Measurements from ENCODE around the gene FBXW8. TPM values are rescaled to one million over a fixed set of nuclear protein-coding genes. Genes with fewer than 3 reads are reported as not detected.

The FBXW8 gene
- total RNA-seq, 1 donor from 2014 or later, result 9.9 TPM

DNA sequence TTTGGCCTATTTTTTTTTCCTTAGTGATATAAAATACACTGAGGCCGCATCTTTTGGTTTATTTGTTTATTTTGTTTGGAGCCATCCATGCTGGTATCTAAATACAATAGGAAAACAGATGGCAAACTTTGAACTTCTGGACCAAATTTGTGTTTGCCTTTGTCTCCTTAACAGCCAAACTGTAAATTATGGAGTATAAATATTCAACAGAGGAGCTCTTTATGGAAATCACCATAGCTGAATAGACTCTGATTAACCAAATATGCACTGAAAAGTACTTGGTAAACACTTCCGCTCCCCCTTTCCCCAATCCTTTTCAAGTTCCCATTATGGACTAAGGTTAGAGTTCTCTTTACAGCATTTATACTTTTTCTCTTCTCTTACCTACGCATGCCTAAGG is 107.9 kb downstream of the FBXW8 start:
- intact Hi-C loops (cut with micrococcal nuclease), result no loop called here

DNA sequence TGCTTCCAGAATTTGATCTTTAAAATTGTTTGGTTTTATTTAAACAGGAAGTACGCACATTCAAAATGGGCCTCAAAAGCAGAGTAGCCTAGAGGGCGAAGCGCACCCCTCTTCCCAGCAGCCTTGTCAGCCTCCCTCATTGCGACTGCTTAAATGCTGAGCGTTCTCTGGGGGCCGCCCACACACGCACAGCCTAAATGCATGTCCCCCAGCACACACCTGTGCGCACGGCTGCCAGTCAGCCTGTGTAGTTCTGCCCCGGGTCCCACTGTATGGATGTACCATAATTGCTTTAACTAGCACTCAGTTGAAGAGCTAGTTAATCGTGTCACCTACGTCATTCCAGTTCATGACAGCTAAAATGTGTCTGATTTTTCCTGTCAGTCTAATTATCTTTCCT is 109.1 kb downstream of the FBXW8 start:
- intact Hi-C loops (cut with micrococcal nuclease), result no loop called here

DNA sequence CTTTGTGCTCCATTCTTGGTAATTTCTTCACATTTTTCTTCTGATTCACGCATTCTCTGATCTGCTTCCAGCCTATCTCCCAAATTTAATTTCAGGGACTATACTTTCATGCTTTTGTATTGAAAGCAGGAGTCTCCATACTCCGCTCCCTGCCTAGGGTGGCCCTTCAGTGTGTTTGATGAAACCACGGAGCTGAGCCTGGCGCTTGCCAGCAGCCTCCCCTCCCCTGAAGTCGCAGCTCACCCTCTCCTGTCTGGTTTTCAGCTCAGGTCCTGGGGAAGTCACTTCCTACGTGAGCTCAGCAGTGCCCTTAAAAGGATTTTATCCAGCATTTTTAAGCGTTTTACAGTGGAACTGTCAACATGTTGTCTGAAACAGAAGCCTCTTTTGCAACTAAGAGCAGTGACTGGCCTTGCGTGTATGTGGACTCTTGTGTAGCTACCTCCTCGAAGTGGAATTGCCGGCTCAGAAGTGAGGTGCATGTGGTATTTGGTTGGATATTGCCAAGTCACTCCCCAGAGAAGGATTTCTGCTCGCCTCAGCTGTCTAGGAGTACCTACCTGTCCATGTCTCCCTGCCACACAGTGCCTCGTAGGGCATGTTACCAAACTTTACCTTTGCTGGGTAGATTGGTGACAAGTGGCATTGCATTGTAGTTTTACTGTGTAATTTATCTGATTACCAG is 109.9 kb downstream of the FBXW8 start:
- intact Hi-C loops (cut with micrococcal nuclease), result no loop called here

DNA sequence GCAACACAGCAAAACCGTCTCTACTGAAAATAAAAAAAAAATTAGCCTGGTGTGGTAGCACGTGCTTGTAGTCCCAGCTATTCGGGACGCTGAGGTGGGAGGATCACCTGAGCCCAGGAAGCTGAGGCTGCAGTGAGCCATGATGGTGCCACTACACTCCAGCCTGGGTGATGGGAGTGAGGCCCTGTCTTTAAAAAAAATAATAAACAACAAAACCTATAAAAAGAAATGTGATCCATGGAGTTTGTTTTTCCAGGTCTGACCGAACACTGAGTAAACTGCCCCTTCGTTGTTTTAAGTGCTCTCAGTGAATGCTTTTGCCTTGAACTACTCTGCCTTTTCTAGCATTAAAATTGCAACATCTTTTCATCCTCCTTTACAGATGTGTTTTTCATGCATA is 111.7 kb downstream of the FBXW8 start:
- intact Hi-C loops (cut with micrococcal nuclease), result no loop called here

DNA sequence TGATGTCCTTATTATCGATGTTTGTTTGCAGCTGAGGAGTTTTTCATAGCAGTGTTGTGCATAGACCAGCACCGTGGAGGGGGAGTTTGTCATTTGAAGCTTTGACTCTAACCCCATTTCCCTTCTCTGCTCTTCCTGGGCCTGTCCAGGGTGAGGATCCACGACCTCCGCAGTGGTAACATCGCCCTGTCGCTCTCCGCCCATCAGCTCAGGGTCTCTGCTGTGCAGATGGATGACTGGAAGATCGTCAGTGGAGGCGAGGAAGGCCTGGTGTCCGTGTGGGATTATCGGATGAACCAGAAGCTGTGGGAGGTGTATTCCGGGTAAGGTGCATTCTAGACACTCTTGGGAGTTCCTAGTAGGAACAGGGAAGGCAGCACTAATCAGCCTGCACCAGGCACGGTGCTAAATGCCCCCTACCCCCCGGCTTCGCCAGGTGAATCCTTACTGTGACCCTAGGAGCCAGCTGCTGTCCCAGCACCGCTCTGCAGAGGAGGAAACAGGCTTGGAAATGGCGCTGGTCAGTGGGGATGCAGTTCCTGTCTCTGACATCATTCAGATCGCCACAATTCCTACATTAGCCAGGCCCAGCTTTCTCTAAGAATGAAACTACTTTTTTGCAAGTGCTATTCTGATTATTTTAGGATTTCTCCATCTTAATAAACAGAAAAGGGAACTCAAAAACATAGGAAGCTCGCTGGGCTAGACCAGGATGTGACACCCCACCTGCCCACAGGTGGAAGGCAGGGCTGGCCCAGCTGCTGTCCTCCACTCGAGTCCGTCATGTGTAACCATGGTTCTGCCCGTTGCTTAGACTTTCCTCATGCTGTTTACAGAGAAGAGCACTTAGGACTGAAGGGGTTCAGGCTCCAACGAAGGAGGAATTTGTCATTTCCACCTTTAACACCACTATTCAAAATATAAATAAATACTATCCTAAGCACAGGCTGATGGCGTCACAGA is 113.5 kb downstream of the FBXW8 start:
- intact Hi-C loops (cut with micrococcal nuclease), result loop anchor here (2.0 kb wide), 2 partner anchors 39 to 321 kb away; no protein-coding TSS in a partner anchor

DNA sequence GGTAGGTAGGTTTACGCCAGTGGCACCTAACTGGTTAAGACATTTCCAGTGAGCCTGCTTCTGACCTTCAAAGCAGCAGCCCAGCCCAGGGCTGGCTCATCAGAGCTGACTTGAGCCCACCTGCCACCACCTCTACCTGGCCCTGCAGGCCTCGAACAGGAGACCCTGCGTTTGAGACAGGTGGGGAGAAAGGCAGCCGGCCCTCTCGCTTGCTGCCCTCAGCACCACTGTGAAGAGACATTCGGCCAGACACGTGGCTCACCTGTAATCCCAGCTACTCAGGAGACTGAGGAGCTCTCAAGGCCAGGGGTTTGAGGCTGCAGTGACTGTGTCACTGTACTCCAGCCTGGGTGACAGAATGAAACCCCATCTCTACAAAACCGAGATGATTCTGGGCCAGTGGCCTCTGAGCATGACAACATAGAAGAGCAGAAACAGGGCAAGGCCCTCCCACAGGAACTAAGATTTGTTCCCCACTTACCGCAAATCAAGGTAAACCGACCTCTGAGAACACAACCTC is 114.3 kb downstream of the FBXW8 start:
- intact Hi-C loops (cut with micrococcal nuclease), result loop anchor here (1.0 to 2.0 kb wide), 6 partner anchors 38 to 322 kb away; partner anchors contain the start of gene TESC

DNA sequence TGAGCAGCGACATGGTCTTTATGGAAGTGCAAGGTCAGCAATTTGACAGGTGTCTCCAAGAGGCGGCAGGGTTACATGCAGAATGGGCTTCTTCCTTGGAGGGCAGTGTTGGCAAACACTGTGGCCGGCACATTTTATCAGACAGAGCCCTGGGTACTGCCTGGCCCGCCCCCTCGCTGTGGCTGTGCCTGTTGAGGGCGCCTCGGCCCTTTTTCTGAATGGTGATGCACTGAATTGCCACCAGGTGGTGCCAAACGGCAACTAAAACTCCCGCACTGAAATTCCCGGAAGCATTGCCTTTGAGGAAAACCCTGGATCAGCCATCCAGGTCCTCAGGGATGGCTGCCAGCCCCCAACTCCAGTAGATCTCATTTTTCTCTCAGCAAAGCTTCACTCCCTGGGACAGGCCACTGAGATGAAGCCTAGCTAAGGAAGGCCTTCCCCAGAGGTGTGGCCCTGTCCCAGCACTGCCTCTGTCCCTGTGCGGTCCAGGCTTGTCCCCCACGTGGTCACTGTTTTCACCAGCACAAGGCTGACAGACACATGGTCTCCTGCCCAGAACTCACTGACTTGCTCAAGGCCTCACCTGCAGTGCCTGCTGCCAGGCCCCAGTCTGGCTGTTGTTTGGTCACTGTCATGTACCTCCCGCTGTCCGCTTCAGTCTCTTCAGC is 114.9 kb downstream of the FBXW8 start:
- intact Hi-C loops (cut with micrococcal nuclease), result loop anchor here (1.0 to 2.0 kb wide), 6 partner anchors 37 to 323 kb away; partner anchors contain the start of gene TESC

DNA sequence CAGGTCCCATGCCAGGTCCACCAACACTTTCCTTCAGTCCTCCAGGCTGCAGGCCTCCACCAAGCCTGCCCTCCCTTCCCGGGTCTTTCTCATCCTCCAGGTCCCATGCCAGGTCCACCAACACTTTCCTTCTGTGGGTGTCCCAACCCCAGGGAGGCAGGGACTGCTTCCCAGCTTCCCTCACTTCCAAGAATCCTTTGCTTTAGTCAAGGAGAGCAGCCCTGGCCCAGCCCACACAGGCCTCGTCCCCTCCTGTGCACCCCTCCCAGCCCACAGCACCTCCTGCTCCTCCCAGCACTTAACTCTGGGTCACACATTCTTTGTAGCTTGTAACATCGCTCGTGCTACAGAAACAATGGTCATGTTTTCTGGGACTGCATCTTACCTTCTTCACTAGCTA is 115.6 kb downstream of the FBXW8 start:
- intact Hi-C loops (cut with micrococcal nuclease), result no loop called here

DNA sequence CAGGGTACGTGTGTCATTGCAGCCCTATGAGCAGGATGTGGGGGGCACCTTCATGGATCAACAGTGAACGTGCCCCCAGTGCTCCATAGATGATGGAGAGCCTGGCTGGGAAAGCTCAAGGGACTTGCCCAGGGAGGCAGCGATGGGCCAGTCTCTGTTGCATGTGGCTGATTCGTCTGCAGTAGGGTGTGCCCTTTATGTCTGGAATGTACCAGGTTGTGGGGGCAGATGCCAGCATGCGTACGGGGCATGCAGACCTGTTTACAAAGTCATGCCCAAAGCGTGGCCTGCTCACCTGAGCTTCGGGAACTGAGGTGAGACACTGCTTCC is 116.1 kb downstream of the FBXW8 start:
- intact Hi-C loops (cut with micrococcal nuclease), result no loop called here

DNA sequence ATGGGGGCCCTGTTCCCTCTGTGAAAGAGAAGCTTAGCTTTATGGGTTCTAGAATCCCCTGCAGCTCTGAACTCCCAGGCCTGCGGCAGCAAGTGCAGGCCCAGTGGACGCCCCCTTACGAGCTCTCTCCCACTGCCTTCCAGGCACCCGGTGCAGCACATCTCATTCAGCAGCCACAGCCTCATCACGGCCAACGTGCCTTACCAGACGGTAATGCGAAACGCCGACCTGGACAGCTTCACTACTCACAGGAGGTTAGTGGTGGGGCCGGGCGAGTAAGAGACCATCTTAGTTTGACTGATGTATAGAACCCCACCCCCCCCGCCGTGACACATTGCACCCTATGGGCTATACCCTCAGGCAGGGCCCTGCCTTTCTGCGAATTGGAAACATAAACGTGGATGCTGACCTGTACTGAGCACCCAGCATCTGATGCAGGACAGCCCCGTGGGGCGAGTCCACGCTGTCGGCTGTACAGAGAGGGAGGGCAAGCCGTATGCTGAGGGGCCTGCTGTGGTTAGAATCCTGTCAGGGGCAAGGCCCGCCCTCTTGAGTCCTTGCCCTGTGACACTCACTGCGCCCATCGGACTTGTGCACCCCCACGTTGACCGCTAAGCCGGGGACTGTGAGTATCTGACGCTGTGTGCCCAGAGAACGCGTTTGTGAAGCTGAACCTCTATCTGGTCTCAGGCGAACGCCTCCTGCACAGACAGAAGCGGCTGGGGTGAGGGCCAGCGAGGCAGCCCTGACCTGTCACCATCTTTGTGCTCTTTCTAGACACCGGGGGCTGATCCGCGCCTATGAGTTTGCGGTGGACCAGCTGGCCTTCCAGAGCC is 116.7 kb downstream of the FBXW8 start:
- intact Hi-C loops (cut with micrococcal nuclease), result no loop called here

DNA sequence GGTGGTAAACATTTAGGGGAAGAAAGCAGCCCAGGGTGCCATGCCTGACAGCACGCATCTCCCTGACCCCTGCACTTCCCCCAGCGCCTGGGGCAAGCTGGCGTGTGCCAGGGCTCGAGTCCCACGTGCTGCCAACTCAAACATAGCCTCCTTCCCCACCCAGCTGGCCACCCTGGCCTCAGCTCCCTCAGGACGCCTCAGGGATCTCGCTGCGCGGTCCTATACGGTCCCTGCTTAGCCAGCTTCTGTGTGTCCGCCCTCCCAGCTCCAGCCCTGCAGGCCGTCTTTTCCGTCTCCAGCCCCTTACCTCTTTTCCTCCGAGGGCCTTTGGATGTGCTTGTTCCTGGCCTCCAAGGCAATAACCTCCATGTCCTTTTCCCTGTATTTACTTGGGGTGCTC is 117.5 kb downstream of the FBXW8 start:
- intact Hi-C loops (cut with micrococcal nuclease), result no loop called here

DNA sequence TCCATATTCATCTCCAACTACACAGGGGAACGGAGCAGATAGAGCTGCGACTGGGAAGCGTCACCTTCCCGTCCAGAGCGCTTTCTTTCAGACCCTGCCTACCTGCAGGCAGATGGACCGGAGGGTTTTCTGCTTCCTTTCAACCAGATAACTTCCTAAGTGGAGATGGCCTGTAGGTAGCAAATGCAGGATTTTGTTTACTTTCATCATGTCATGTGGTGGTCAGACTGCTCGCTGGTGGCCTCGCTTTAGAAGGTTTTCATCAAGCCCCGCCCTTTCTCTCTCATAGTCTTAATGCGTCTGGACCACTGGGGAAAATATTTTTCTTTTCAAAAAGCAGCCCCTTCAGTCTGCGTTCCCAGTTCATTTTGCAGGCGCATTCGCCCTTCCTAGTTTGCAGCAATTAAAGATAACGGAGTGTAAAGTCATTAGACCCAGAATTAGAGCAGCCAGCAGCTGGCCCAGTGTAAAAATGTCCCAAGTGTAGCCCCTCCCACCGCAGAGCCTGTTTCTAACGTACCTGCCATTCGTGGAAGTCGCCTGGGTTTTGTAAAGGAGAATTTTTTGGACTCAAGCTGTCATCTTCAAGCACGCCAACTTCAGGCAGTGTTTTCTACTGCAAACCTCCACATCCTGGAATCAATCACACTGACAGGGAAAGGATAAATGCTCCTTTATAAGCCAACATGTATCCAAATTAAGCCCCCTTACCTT is 119.6 kb downstream of the FBXW8 start:
- intact Hi-C loops (cut with micrococcal nuclease), result no loop called here

DNA sequence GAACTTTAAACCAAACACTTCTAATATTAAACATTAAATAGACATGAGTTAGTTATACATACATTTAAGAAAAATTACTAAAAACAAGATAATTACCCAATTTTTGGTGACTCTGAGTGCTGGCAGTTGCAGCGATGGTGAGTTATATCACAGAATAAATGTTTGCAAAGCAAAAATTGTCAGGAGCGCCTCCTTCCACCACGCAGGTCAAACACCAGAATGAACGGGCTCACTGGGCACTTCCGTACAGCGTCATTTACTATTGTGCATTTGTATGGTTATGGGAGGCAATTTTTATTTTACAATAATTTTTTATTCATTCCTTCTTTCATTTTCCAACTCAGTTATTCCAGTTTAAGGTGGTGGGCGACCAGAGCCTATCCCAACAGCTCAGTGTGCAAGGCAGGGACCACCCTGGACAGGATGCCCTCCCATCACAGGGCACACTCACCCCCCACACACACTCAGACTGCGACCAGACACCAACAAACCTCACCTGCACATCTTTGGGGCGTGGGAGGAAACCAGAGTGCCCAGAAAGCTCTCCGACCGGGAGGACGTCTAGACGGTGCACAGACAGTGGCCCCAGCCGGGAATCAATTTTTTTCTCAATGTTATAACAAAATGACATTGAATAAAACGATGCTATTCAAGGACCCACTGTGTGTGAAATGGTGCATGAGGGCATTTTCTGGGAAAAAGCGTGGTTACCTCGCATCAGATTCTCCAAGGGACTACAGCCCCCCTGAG is 121.3 kb downstream of the FBXW8 start:
- intact Hi-C loops (cut with micrococcal nuclease), result no loop called here

DNA sequence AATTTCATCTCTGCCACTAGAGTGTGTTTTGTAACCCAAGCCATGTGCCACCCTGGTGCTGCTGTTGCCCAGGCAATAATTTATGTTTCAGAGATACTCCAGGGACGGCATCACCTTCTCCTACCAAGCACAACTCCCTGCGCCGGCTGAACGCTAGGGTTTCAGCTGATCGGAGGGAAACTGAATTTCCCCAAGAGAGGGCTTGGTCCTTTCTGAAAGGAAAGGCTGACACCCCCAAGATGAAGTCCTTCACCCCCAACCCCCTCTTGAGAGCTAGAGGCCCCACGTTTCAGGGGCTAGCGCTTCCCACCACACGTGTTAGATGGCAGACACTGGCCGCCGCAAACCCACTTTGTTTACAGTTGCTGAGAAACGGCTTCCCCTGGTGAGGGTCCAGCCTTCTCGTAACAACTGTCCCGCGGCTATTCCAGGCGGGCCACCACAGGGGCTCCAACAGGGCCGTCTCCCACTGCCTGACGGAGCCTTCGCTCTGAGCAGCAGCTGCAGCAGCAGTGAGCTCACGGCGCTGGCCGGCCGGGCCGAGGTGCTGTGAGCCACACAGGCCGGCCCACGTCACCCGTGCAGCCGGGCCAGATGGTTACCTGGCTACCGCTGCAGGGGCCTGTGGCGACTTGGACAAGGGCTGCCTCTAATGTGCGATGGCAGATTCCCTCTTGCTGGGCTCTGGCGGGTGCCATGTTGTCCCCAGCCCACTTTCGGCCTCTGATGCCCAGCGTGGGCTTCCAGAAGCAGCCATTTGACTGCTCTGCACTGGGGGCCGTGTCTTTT is 122.0 kb downstream of the FBXW8 start:
- intact Hi-C loops (cut with micrococcal nuclease), result no loop called here

DNA sequence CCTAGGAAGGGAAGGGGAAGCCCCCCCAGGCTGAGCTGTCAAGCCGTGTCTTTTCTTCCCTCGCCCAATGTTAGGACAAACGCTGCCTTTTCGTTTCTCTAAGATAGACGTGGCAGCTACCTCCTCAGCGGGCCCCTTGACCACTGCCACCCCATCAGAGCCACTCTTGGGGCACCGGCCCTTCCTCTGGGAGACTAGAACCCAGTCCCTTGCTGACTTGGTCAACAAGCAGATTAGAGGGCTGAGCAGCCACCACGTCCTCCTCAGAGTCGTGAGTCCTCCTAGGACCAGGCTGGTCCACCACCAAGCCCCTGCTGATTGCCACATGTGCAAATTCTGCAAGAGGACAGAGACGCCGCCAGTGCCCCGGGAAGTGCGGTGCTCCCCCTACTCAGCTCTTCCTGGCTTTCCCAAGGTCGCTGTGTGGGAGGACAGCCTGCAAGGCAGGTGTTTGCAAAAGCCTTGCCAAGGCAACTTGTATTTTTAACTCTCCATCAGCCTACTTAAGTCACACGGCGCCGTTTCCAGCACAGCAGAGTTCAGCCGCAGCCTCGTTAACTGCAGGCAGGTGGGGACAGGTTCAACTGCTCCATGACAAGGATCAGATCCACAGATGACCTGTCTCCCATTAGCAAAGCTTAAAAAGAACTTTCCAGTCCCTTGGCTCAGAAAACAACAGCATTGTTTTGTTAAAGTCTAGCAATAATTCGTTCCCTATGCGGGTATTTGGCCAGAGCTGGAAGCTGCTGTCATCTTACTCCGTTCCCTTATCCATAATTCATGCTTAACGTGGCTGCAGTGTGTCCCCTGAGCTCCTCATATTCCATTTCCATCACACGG is 122.9 kb downstream of the FBXW8 start:
- intact Hi-C loops (cut with micrococcal nuclease), result no loop called here

DNA sequence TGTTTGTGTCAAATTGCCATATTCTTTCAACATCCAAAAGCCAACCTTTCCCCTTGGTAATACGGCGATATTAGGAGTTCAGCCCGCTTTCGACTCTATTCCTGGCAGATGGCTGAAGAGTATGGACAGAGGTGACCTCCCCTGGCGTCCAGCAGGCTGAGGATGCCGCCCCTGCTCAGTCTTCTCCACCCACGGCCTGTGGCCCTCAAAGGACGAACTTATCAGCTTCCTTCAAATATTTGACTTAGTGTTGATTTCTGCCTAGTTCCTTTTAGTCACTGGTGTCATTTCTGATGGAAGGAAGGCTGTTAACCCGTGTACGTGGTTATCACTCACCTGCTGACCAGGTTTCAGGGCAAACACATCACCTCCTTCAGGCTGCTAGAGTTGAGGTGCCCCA is 123.5 kb downstream of the FBXW8 start:
- intact Hi-C loops (cut with micrococcal nuclease), result no loop called here

DNA sequence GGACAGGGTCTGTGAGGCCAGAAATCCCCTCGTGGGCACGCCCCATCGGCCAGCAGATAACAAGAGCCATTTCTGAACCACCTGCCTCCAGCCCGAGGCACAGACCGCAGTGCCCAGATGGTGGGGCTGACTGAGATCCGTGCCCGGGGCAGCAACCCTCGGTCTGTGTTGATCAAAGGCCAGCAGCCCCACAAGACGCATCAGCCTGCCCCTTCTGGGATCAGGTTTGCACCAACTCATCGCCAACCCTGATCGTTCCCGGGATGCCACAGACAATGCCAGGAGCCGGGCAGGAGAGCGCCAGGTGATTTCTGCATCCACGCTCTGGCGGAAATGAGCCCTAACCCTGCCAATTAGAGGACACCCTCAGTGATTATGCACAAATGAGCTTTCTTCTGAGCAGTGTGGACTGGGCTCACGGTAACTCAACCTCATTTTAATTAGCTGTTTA is 124.0 kb downstream of the FBXW8 start:
- intact Hi-C loops (cut with micrococcal nuclease), result no loop called here

DNA sequence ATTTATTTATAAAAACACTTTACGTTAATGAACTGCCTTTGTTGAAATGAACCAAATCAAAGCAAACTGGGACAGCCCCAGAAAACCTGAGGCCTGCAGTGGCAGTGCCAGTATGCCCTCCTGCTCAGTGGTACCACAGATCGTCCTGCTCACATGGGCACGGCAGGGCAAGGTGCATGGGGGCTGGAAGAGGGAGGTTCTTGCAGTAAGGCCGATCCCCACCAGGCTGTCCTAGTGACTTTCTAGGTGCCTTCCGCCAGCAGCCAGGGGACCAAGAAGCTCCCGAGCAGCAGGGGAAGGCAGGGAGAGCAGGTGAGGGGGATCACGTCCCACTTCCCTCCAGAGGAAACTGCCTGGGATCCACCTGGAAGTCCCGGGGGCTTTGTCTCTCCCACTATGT is 124.5 kb downstream of the FBXW8 start:
- intact Hi-C loops (cut with micrococcal nuclease), result no loop called here

Measured in T-helper 1 cell treated with Interleukin-12 subunit alpha and Interleukin-12 subunit beta and Interleukin-4 antibody, amounts not matched to agents 30 ng/mL and 1 ng/mL, for 36 hours (primary cell).